Naive thymus-derived CD8-positive, alpha-beta T cell (primary cell): Measurements from ENCODE around the gene MTF2. TPM values are rescaled to one million over a fixed set of nuclear protein-coding genes. Genes with fewer than 3 reads are reported as not detected.

Experiments
- ATAC-seq, 2 donors: fragments of 150-1000 bp; cut with Tn5 transposase in 1 of 2; sonication (Bioruptor Pico), chemical (Tn5 transposase) in 1 of 2; 1 replicate in 1 of 2; 2 replicates in 1 of 2; pipeline ENCODE4 v1.10.0; 2021; ENCODE audit warnings: mild to moderate bottlenecking in 2 of 2, moderate library complexity in 2 of 2
- POLR2A ChIA-PET: fragments of 350-600 bp; sonication (Branson Sonifier 250); formaldehyde crosslinking; loops from one replicate; lab custom pipeline; 2021; ENCODE audit warnings: antibody characterized with exemption; lab: Charles Lee
- DNase-seq, 10 donors: peaks; one replicate each; pipeline versions ENCODE4 v3.0.0 to v3.0.0-alpha.2; 2020 to 2022
- H3K27ac Mint-ChIP-seq, 10 donors: one replicate each; pipeline ENCODE4 v1.8.0; 2020 to 2022; ENCODE audit warnings: mild to moderate bottlenecking in 10 of 10, mixed read lengths in 10 of 10, moderate library complexity in 4 of 10, inconsistent platforms in 1 of 10
- H3K27me3 Mint-ChIP-seq, 5 donors: one replicate each; pipeline ENCODE4 v1.8.0; 2021 to 2022; ENCODE audit warnings: mixed read lengths in 5 of 5
- H3K36me3 Mint-ChIP-seq, 3 donors: one replicate each; pipeline ENCODE4 v1.8.0; 2020 to 2022; ENCODE audit warnings: mixed read lengths in 3 of 3, mild to moderate bottlenecking in 2 of 3, inconsistent platforms in 1 of 3
- H3K4me1 Mint-ChIP-seq, 4 donors: one replicate each; pipeline ENCODE4 v1.8.0; 2021 to 2022; ENCODE audit warnings: mixed read lengths in 4 of 4
- H3K4me3 Mint-ChIP-seq, 10 donors: one replicate each; pipeline ENCODE4 v1.8.0; 2020 to 2022; ENCODE audit warnings: mild to moderate bottlenecking in 10 of 10, mixed read lengths in 10 of 10, moderate library complexity in 6 of 10, inconsistent platforms in 1 of 10
- H3K9me3 Mint-ChIP-seq, 9 donors: one replicate each; pipeline ENCODE4 v1.8.0; 2020 to 2022; ENCODE audit warnings: mixed read lengths in 9 of 9, mild to moderate bottlenecking in 3 of 9, inconsistent platforms in 1 of 9, moderate library complexity in 1 of 9
- polyA plus RNA-seq, 3 donors: library from polyadenylated mRNA; unstranded; fragments of 300-500 nt; fragmentation: Illumina TruSeq; gene quantifications; one replicate each; pipeline ENCODE4 v1.2.3, GENCODE V29; 2021
- total RNA-seq, 8 experiments: library from RNA in 2 of 8; stranded (reverse) in 2 of 8; gene quantifications; one replicate each; pipeline ENCODE4 v1.2.3 and lab custom pipeline; 2021 to 2026

MTF2 gene
- total and polyA plus RNA-seq, 5 experiments from 2014 or later, result 43.7 to 67.7 (median 53.0) TPM

- H3K27ac Mint-ChIP-seq, result peak overlapping the region in 2 of 10 donors; percentile 6 to 21
- no peaks in the 10 kb centered on the region for H3K27me3 Mint-ChIP-seq
- H3K4me3 Mint-ChIP-seq, result no peak overlapping the region
- no peaks in the 10 kb centered on the region for H3K9me3 Mint-ChIP-seq
- peaks cover 0 to 4% (median 2%) of the 10 kb centered on the region in 4 donors for H3K4me1 Mint-ChIP-seq
- H3K36me3 Mint-ChIP-seq, result peaks cover 0 to 79% (median 20%) of the 10 kb centered on the region in 3 donors
- POLR2A ChIA-PET, result no interaction called here
- ATAC-seq (no peak), DNase-seq (no peak)
Measured at GRCh38 chr1:93120614-93121013, 41.5 kb downstream of the MTF2 start.

- H3K4me3 Mint-ChIP-seq, result no peak overlapping the region
- H3K27me3 Mint-ChIP-seq, result no peaks in the 10 kb centered on the region
- POLR2A ChIA-PET, result interaction anchor here (0.6 to 0.7 kb wide), 3 partner anchors 14 to 721 kb away, joined by 3 to 4 read pairs (median 3); no protein-coding TSS in a partner anchor
- H3K27ac Mint-ChIP-seq, result no peak overlapping the region
- H3K9me3 Mint-ChIP-seq, result no peaks in the 10 kb centered on the region
- peaks cover 0 to 4% (median 2%) of the 10 kb centered on the region in 4 donors for H3K4me1 Mint-ChIP-seq
- no peak for ATAC-seq
- H3K36me3 Mint-ChIP-seq, result peaks cover 0 to 70% (median 11%) of the 10 kb centered on the region in 3 donors
- DNase-seq, result no peak
Measured at GRCh38 chr1:93123201-93123783, 44.2 kb downstream of the MTF2 start.

- Mint-ChIP-seq H3K27me3 (no peaks in the 10 kb centered on the region), H3K4me3 (no peak overlapping the region), H3K9me3 (no peaks in the 10 kb centered on the region), H3K4me1 (peaks cover 0 to 4% (median 2%) of the 10 kb centered on the region in 4 donors), H3K36me3 (peaks cover 0 to 58% (median 11%) of the 10 kb centered on the region in 3 donors), H3K27ac (peak overlapping the region in 6 of 10 donors; percentile 4 to 74 (median 26))
- DNase-seq (no peak), ATAC-seq (no peak)
- POLR2A ChIA-PET, result no interaction called here
Measured at GRCh38 chr1:93124556-93125355, 45.7 kb downstream of the MTF2 start.

GRCh38 chr1:93129507-93130099, 50.5 kb downstream of the MTF2 start:
- no peak overlapping the region for H3K27ac Mint-ChIP-seq
- no peak for ATAC-seq

GRCh38 chr1:93132638-93133037, 53.6 kb downstream of the MTF2 start:
- POLR2A ChIA-PET, result no interaction called here

More at GRCh38 chr1:93129507-93130099, 50.5 kb downstream of the MTF2 start:
- DNase-seq, result no peak
- no peaks in the 10 kb centered on the region for H3K27me3 Mint-ChIP-seq
- H3K36me3 Mint-ChIP-seq, result peaks cover 0 to 35% (median 5%) of the 10 kb centered on the region in 3 donors
- H3K4me3 Mint-ChIP-seq, result no peak overlapping the region
- no peaks in the 10 kb centered on the region for H3K9me3 Mint-ChIP-seq
- H3K4me1 Mint-ChIP-seq, result peaks cover 0 to 3% (median 1%) of the 10 kb centered on the region in 4 donors
- POLR2A ChIA-PET, result no interaction called here

GRCh38 chr1:93136445-93136844, 57.4 kb downstream of the MTF2 start:
- no peak overlapping the region for H3K4me3 Mint-ChIP-seq
- no peaks in the 10 kb centered on the region for H3K4me1 Mint-ChIP-seq
- POLR2A ChIA-PET, result no interaction called here
- peak overlapping the region in 1 of 10 donors; percentile 6 for H3K27ac Mint-ChIP-seq
- ATAC-seq, result no peak
- DNase-seq, result no peak
- H3K9me3 Mint-ChIP-seq, result no peaks in the 10 kb centered on the region
- H3K36me3 Mint-ChIP-seq, result peaks cover 5 to 66% (median 28%) of the 10 kb centered on the region in 3 donors
- H3K27me3 Mint-ChIP-seq, result no peaks in the 10 kb centered on the region

More at GRCh38 chr1:93132638-93133037, 53.6 kb downstream of the MTF2 start:
- no peak for DNase-seq
- Mint-ChIP-seq H3K9me3 (no peaks in the 10 kb centered on the region), H3K27ac (no peak overlapping the region), H3K4me3 (no peak overlapping the region), H3K4me1 (no peaks in the 10 kb centered on the region), H3K36me3 (peaks cover 5 to 38% (median 24%) of the 10 kb centered on the region in 3 donors), H3K27me3 (no peaks in the 10 kb centered on the region)
- no peak for ATAC-seq

GRCh38 chr1:93137604-93138292, 58.7 kb downstream of the MTF2 start:
- H3K4me1 Mint-ChIP-seq, result peaks cover 0 to 2% (median 0%) of the 10 kb centered on the region in 4 donors
- H3K27me3 Mint-ChIP-seq, result no peaks in the 10 kb centered on the region
- H3K9me3 Mint-ChIP-seq, result no peaks in the 10 kb centered on the region
- peak overlapping the region in 2 of 10 donors; percentile 29 to 51 for H3K27ac Mint-ChIP-seq
- DNase-seq, result no peak
- POLR2A ChIA-PET, result no interaction called here
- H3K36me3 Mint-ChIP-seq, result peaks cover 5 to 69% (median 28%) of the 10 kb centered on the region in 3 donors
- no peak overlapping the region for H3K4me3 Mint-ChIP-seq
- ATAC-seq, result no peak

GRCh38 chr1:93140106-93140505, 61.0 kb downstream of the MTF2 start:
- Mint-ChIP-seq H3K27me3 (no peaks in the 10 kb centered on the region), H3K36me3 (peaks cover 5 to 54% (median 24%) of the 10 kb centered on the region in 3 donors), H3K4me3 (no peak overlapping the region), H3K9me3 (no peaks in the 10 kb centered on the region), H3K4me1 (peaks cover 0 to 2% (median 0%) of the 10 kb centered on the region in 4 donors), H3K27ac (peak overlapping the region in 7 of 10 donors; percentile 15 to 74 (median 22))
- POLR2A ChIA-PET, result interaction anchor here (0.7 kb wide), 1 partner anchor 262 kb away, joined by 6 read pairs; no protein-coding TSS in a partner anchor
- no peak for ATAC-seq
- DNase-seq, result no peak

GRCh38 chr1:93142161-93142560, 63.1 kb downstream of the MTF2 start:
- H3K9me3 Mint-ChIP-seq, result no peaks in the 10 kb centered on the region
- H3K27ac Mint-ChIP-seq, result peak overlapping the region in 4 of 10 donors; percentile 1 to 27 (median 7)
- DNase-seq, result no peak
- peaks cover 0 to 2% (median 0%) of the 10 kb centered on the region in 4 donors for H3K4me1 Mint-ChIP-seq
- ATAC-seq, result no peak
- POLR2A ChIA-PET, result interaction anchor here (0.9 kb wide), 1 partner anchor 38 kb away, joined by 3 read pairs; the partner anchor contains the start of gene TMED5
- H3K4me3 Mint-ChIP-seq, result no peak overlapping the region
- H3K36me3 Mint-ChIP-seq, result peaks cover 0 to 35% (median 8%) of the 10 kb centered on the region in 3 donors
- no peaks in the 10 kb centered on the region for H3K27me3 Mint-ChIP-seq

GRCh38 chr1:93143136-93143535, 64.1 kb downstream of the MTF2 start:
- peaks cover 0 to 28% (median 4%) of the 10 kb centered on the region in 3 donors for H3K36me3 Mint-ChIP-seq
- H3K4me1 Mint-ChIP-seq, result peaks cover 0 to 2% (median 0%) of the 10 kb centered on the region in 4 donors
- DNase-seq (no peak), ATAC-seq (no peak)
- POLR2A ChIA-PET, result interaction anchor here (0.5 kb wide), 1 partner anchor 89 kb away, joined by 3 read pairs; no protein-coding TSS in a partner anchor
- peak overlapping the region in 1 of 10 donors; percentile 13 for H3K27ac Mint-ChIP-seq
- no peaks in the 10 kb centered on the region for H3K9me3 Mint-ChIP-seq
- no peak overlapping the region for H3K4me3 Mint-ChIP-seq
- H3K27me3 Mint-ChIP-seq, result no peaks in the 10 kb centered on the region

- DNase-seq (no peak), ATAC-seq (no peak)
- Mint-ChIP-seq H3K27ac (no peak overlapping the region), H3K27me3 (no peaks in the 10 kb centered on the region), H3K9me3 (no peaks in the 10 kb centered on the region), H3K4me1 (peaks cover 0 to 4% (median 0%) of the 10 kb centered on the region in 4 donors), H3K4me3 (no peak overlapping the region), H3K36me3 (peaks cover 0 to 25% (median 0%) of the 10 kb centered on the region in 3 donors)
- POLR2A ChIA-PET, result no interaction called here
Measured at GRCh38 chr1:93143769-93144168, 64.7 kb downstream of the MTF2 start.

- POLR2A ChIA-PET, result no interaction called here
- H3K4me3 Mint-ChIP-seq, result no peak overlapping the region
- DNase-seq, result no peak
- no peaks in the 10 kb centered on the region for H3K27me3 Mint-ChIP-seq
- peaks cover 0 to 7% (median 4%) of the 10 kb centered on the region in 4 donors for H3K4me1 Mint-ChIP-seq
- ATAC-seq, result no peak
- peak overlapping the region in 3 of 10 donors; percentile 7 to 43 (median 9) for H3K27ac Mint-ChIP-seq
- H3K9me3 Mint-ChIP-seq, result no peaks in the 10 kb centered on the region
- peaks cover 0 to 42% (median 12%) of the 10 kb centered on the region in 3 donors for H3K36me3 Mint-ChIP-seq
Measured at GRCh38 chr1:93148001-93148400, 68.9 kb downstream of the MTF2 start.
